Trophoblast cell (in vitro differentiated cells and primary cell): ENCODE measurements around the gene DEDD2.
A peak's percentile ranks its signal among the peaks of the same experiment; 100 is the strongest.

ENCODE experiments used
- DNase-seq, 2 donors: peaks; one replicate each; pipeline ENCODE4 v3.0.0-alpha.2; 2016
- H2AFZ ChIP-seq: 2 replicates; pipeline ENCODE4 v1.6.1; 2013; ENCODE audit warnings: low read length, moderate library complexity, mild to moderate bottlenecking; ENCODE audit not compliant: insufficient read depth, poor library complexity
- H2AK5ac ChIP-seq: 2 replicates; pipeline ENCODE4 v1.6.1; 2013; ENCODE audit warnings: mild to moderate bottlenecking, low read length
- H2BK120ac ChIP-seq: 2 replicates; pipeline ENCODE4 v1.6.1; 2013; ENCODE audit warnings: low read length, mild to moderate bottlenecking, moderate library complexity; ENCODE audit not compliant: insufficient read depth, poor library complexity
- H2BK12ac ChIP-seq: 2 replicates; pipeline ENCODE4 v1.6.1; 2013; ENCODE audit warnings: mild to moderate bottlenecking, low read length, moderate library complexity
- H2BK5ac ChIP-seq: 2 replicates; pipeline ENCODE4 v1.6.1; 2013; ENCODE audit warnings: low read length, low read depth, moderate library complexity, mild to moderate bottlenecking; ENCODE audit not compliant: poor library complexity
- H3K14ac ChIP-seq: 2 replicates; pipeline ENCODE4 v1.6.1; 2013; ENCODE audit warnings: mild to moderate bottlenecking, low read length
- H3K18ac ChIP-seq: 2 replicates; pipeline ENCODE4 v1.6.1; 2013; ENCODE audit warnings: mild to moderate bottlenecking, low read length
- H3K23ac ChIP-seq: 2 replicates; pipeline ENCODE4 v1.6.1; 2013; ENCODE audit warnings: low read length
- H3K27ac ChIP-seq: 2 replicates; pipeline ENCODE4 v1.5.1; 2013; ENCODE audit warnings: low read depth, mild to moderate bottlenecking, inconsistent platforms, low read length, moderate library complexity
- H3K27me3 ChIP-seq: 2 replicates; pipeline ENCODE4 v1.6.1; 2013; ENCODE audit warnings: inconsistent platforms, mild to moderate bottlenecking, low read length, moderate library complexity; ENCODE audit not compliant: insufficient read depth
- H3K36me3 ChIP-seq, 2 experiments: 1 replicate in 1 of 2; 2 replicates in 1 of 2; pipeline ENCODE4 v1.6.1; 2013; ENCODE audit warnings: low read length in 2 of 2, mild to moderate bottlenecking in 2 of 2, moderate library complexity in 1 of 2; ENCODE audit not compliant: insufficient read depth in 2 of 2, control insufficient read depth in 1 of 2
- H3K4ac ChIP-seq: 2 replicates; pipeline ENCODE4 v1.6.1; 2013; ENCODE audit warnings: low read depth, mild to moderate bottlenecking, low read length, moderate library complexity
- H3K4me1 ChIP-seq, 2 experiments: 1 replicate in 1 of 2; 2 replicates in 1 of 2; pipeline ENCODE4 v1.6.1; 2013; ENCODE audit warnings: low read length in 2 of 2, mild to moderate bottlenecking in 2 of 2, moderate library complexity in 1 of 2; ENCODE audit not compliant: insufficient read depth in 2 of 2, control insufficient read depth in 1 of 2
- H3K4me2 ChIP-seq: 2 replicates; pipeline ENCODE4 v1.6.1; 2013; ENCODE audit warnings: inconsistent platforms, mild to moderate bottlenecking, low read length, moderate library complexity
- H3K4me3 ChIP-seq: 2 replicates; pipeline ENCODE4 v1.5.1; 2013; ENCODE audit warnings: mild to moderate bottlenecking, low read depth, low read length, inconsistent platforms
- H3K79me1 ChIP-seq: one replicate; pipeline ENCODE4 v1.6.1; 2013; ENCODE audit warnings: low read length
- H3K79me2 ChIP-seq: 2 replicates; pipeline ENCODE4 v1.6.1; 2013; ENCODE audit warnings: low read length, mild to moderate bottlenecking; ENCODE audit not compliant: control insufficient read depth, insufficient read depth, poor library complexity
- H3K9ac ChIP-seq: 2 replicates; pipeline ENCODE4 v1.6.1; 2013; ENCODE audit warnings: mild to moderate bottlenecking, low read length
- H3K9me3 ChIP-seq: 2 replicates; pipeline ENCODE4 v1.6.1; 2013; ENCODE audit warnings: low read depth, mild to moderate bottlenecking, control low read depth, inconsistent platforms, low read length; ENCODE audit not compliant: insufficient read depth
- H4K12ac ChIP-seq: 2 replicates; pipeline ENCODE4 v1.6.1; 2013; ENCODE audit warnings: low read depth, mild to moderate bottlenecking, low read length, moderate library complexity
- H4K8ac ChIP-seq: 2 replicates; pipeline ENCODE4 v1.6.1; 2013; ENCODE audit warnings: low read depth, mild to moderate bottlenecking, low read length, moderate library complexity
- H4K91ac ChIP-seq: one replicate; pipeline ENCODE4 v1.6.1; 2013; ENCODE audit warnings: low read depth, mild to moderate bottlenecking, low read length, moderate library complexity
- WGBS: extraction: QIAGEN DNeasy Blood & Tissue Kit; methylation state at CpG from one replicate; pipeline ENCODE4 v1.1.7; 2013; ENCODE audit warnings: missing lambda C conversion rate; ENCODE audit not compliant: insufficient read length, insufficient coverage; ENCODE audit errors: extremely low coverage; 5-methylcytosine and 5-hydroxymethylcytosine counted together

DEDD2 gene

DNA sequence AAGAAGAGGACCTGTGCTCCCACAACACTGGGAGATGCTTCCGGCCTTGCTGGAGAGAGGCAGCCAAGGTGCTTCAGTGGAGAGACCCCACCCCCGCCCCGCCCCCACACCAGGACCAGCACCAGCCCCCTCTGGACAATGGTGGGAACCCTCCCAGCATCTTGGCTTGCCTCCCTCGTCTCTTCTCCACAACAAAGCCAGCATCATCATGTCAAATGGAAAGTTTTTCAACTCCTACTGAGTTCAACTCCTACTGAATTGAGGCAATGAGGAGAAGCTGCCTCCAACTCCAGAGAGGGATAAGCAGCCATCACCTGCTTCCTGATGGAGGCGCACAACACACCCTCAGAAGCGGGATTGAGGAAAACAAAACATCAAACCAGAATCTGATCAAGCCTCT lies 12.8 kb downstream of the DEDD2 start:
- no peak overlapping the region for H2AK5ac ChIP-seq
- H2AFZ ChIP-seq: no peak overlapping the region
- no peak overlapping the region for H4K91ac ChIP-seq
- H4K8ac ChIP-seq: no peak overlapping the region
- H3K4me2 ChIP-seq: no peak overlapping the region
- no peak overlapping the region for H3K14ac ChIP-seq
- no peak overlapping the region for H3K18ac ChIP-seq
- no peak overlapping the region for H3K23ac ChIP-seq
- no CpG with 5 or more reads among the region's 6 CpGs for WGBS
- no peaks in the 10 kb centered on the region for H3K27me3 ChIP-seq
- no peak overlapping the region for H2BK120ac ChIP-seq
- H3K9ac ChIP-seq: no peak overlapping the region
- H3K79me1 ChIP-seq: peaks cover 10% of the 10 kb centered on the region
- no peak for DNase-seq
- peaks cover 17 to 20% of the 10 kb centered on the region in 2 experiments for H3K4me1 ChIP-seq
- no peak overlapping the region for H3K4me3 ChIP-seq
- H3K27ac ChIP-seq: no peak overlapping the region
- no peaks in the 10 kb centered on the region for H3K9me3 ChIP-seq
- no peak overlapping the region for H4K12ac ChIP-seq
- no peak overlapping the region for H2BK5ac ChIP-seq
- no peak overlapping the region for H3K4ac ChIP-seq
- H3K79me2 ChIP-seq: peaks cover 2% of the 10 kb centered on the region
- H3K36me3 ChIP-seq: peaks cover 63 to 76% of the 10 kb centered on the region in 2 experiments
- no peak overlapping the region for H2BK12ac ChIP-seq

DNA sequence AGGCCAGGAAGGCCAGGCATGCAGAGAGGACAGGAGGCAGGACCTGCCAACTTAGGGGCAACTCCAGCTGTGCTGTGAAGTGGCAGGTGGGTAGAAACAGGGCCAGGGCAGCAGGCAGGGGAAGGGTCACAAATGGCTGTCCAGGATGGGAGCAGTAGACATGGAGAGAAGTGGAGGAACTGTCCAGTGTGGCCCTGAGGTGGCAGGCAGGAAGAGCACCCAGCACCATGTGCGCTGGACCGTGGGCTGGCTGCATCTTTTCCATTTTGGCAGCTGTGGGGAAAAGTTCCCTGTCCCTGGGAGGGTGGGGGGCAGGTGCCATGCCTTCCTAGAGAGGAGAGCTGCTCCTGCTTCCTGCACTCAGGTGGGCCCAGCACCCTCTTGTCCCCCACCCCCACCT lies 13.8 kb downstream of the DEDD2 start:
- no peak for DNase-seq
- no peak overlapping the region for H3K4me3 ChIP-seq
- H4K91ac ChIP-seq: no peak overlapping the region
- no peak overlapping the region for H4K12ac ChIP-seq
- H3K27ac ChIP-seq: no peak overlapping the region
- H4K8ac ChIP-seq: no peak overlapping the region
- H3K79me1 ChIP-seq: peaks cover 10% of the 10 kb centered on the region
- no peak overlapping the region for H3K4ac ChIP-seq
- H3K14ac ChIP-seq: no peak overlapping the region
- WGBS: no CpG with 5 or more reads among the region's 2 CpGs
- H3K79me2 ChIP-seq: peaks cover 2% of the 10 kb centered on the region
- H3K4me2 ChIP-seq: no peak overlapping the region
- H3K23ac ChIP-seq: no peak overlapping the region
- H2AK5ac ChIP-seq: no peak overlapping the region
- H3K36me3 ChIP-seq: peaks cover 65 to 79% of the 10 kb centered on the region in 2 experiments
- no peaks in the 10 kb centered on the region for H3K9me3 ChIP-seq
- no peak overlapping the region for H2BK5ac ChIP-seq
- H2BK120ac ChIP-seq: no peak overlapping the region
- no peak overlapping the region for H2AFZ ChIP-seq
- no peak overlapping the region for H3K9ac ChIP-seq
- no peak overlapping the region for H3K18ac ChIP-seq
- H3K27me3 ChIP-seq: no peaks in the 10 kb centered on the region
- no peak overlapping the region for H2BK12ac ChIP-seq
- peaks cover 17 to 21% of the 10 kb centered on the region in 2 experiments for H3K4me1 ChIP-seq

DNA sequence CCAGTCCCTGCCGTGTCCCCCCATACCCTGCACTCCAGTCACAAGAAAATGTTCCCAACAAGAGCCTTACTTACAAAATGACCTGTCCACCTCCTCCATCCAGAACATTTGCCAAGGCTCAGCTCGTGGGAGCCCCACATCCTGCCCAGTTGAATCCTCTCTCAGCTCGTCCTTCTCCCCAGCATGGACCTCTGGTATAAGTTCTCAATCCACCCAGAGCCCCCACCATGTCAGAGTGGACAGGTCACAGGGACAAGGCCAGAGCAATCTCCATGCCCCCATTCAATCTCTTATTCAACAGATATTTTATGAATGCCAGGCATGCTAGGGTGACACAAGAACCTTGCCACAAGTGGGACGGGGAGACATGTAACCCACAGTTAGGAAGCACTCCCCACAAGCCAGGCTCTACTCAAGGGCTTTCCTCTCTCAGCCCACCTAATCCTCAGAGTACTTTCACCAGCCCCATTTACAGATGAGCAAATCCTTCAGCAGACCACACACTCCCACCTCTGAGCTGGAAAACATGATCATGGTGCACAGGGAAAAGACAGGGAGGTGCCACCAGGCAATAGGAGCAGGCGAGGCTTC lies 15.1 kb downstream of the DEDD2 start:
- no CpG with 5 or more reads among the region's 5 CpGs for WGBS

DNA sequence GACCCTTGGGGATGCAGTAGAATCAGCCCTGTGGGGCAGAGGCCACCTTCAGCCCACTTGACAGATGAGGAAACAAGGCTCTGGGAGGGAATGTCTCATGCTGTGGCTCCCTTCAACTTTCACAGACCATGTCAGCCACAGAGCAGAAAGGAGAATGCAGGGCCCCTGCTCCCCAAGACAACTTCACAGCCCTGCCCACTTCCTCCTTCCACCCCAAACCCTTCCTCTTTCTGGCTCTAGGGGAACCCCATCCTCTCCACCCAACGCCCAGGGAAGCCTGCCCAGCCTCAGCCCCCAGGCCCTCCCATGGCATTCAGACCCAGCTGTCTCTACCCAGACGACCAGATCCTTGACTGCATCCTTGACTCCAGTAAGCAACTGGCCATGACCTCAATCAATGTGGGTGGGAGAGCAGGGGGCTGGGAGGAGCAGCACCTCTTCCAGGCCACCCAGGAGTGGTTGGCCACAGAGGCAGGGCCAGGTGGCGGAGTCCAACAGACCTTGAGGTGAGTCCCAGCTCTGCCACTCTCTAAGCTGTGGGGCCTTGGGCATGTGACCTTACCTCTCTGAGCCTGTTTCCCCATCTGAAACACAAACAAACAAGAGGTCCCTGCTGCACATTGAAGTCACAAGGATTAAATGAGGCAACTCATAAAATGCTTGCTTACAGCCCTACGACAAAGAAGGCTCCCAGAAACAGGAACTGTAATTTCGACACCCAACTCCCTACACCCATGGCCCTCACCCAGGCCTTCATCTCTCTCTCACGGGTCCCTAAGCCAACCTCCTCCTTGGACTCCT lies 15.8 kb downstream of the DEDD2 start:
- WGBS: no CpG with 5 or more reads among the region's 6 CpGs
- H3K4ac ChIP-seq: no peak overlapping the region

More for the DNA sequence above, 15.1 kb downstream of the DEDD2 start:
- Histone ChIP-seq H4K8ac (no peak overlapping the region), H4K12ac (no peak overlapping the region), H3K9ac (no peak overlapping the region), H3K79me2 (peaks cover 2% of the 10 kb centered on the region), H3K14ac (no peak overlapping the region), H4K91ac (no peak overlapping the region), H2AFZ (no peak overlapping the region), H3K18ac (no peak overlapping the region), H3K4me1 (peaks cover 11 to 15% of the 10 kb centered on the region in 2 experiments), H2BK120ac (no peak overlapping the region), H2BK12ac (no peak overlapping the region), H3K27ac (no peak overlapping the region), H3K4ac (no peak overlapping the region), H2AK5ac (no peak overlapping the region), H3K79me1 (peaks cover 7% of the 10 kb centered on the region), H3K27me3 (no peaks in the 10 kb centered on the region), H3K23ac (no peak overlapping the region), H3K36me3 (peaks cover 63 to 77% of the 10 kb centered on the region in 2 experiments), H3K4me3 (no peak overlapping the region), H2BK5ac (no peak overlapping the region), H3K9me3 (no peaks in the 10 kb centered on the region), H3K4me2 (no peak overlapping the region)
- DNase-seq: no peak

More for the DNA sequence above, 15.8 kb downstream of the DEDD2 start:
- no peak overlapping the region for H2BK120ac ChIP-seq
- no peak overlapping the region for H2AK5ac ChIP-seq
- no peak overlapping the region for H3K4me3 ChIP-seq
- H3K36me3 ChIP-seq: peaks cover 61 to 80% of the 10 kb centered on the region in 2 experiments
- H3K79me1 ChIP-seq: peaks cover 5% of the 10 kb centered on the region
- no peak overlapping the region for H2AFZ ChIP-seq
- no peak overlapping the region for H3K18ac ChIP-seq
- H4K12ac ChIP-seq: no peak overlapping the region
- H2BK12ac ChIP-seq: no peak overlapping the region
- H3K27ac ChIP-seq: no peak overlapping the region
- H3K9ac ChIP-seq: no peak overlapping the region
- no peaks in the 10 kb centered on the region for H3K27me3 ChIP-seq
- H2BK5ac ChIP-seq: no peak overlapping the region
- H3K79me2 ChIP-seq: peaks cover 2% of the 10 kb centered on the region
- H3K14ac ChIP-seq: no peak overlapping the region
- no peak overlapping the region for H3K4me2 ChIP-seq
- peaks cover 4 to 8% of the 10 kb centered on the region in 2 experiments for H3K4me1 ChIP-seq
- no peak overlapping the region for H4K8ac ChIP-seq
- no peaks in the 10 kb centered on the region for H3K9me3 ChIP-seq
- peak in 1 of 2 donors; percentile 35 for DNase-seq
- H4K91ac ChIP-seq: no peak overlapping the region
- no peak overlapping the region for H3K23ac ChIP-seq
